K562 (cell line): ENCODE measurements around the gene SHC1. TPM values are rescaled to one million over a fixed set of nuclear protein-coding genes. Genes with fewer than 3 reads are reported as not detected.

ENCODE experiments used
- ASH1L ChIP-seq: fragments of 450-650 bp; IDR thresholded peaks from 2 replicates; pipeline ENCODE4 v1.6.1; 2018; ENCODE audit warnings: borderline replicate concordance, mild to moderate bottlenecking, low read depth; ENCODE audit not compliant: partially characterized antibody
- CCNT2 ChIP-seq: IDR thresholded peaks from 2 replicates; pipeline ENCODE4 v1.6.1; 2011; ENCODE audit warnings: borderline replicate concordance, low read depth, mild to moderate bottlenecking, moderate library complexity, mixed read lengths, low read length; ENCODE audit not compliant: insufficient read length; ENCODE audit errors: extremely low read depth
- CSDE1 ChIP-seq, 2 experiments: fragments of 450-650 bp; IDR thresholded peaks; 2 replicates each; pipeline ENCODE4 v1.6.1; 2016; ENCODE audit warnings: mild to moderate bottlenecking in 1 of 2
- ID3 ChIP-seq, 2 experiments: fragments of 250-450 bp in 1 of 2; fragments of 450-650 bp in 1 of 2; sonication (Bioruptor Pico) in 1 of 2; IDR thresholded peaks; 2 replicates each; pipeline versions ENCODE4 v1.6.1 to v1.8.0; 2016 to 2021; ENCODE audit warnings: mild to moderate bottlenecking in 2 of 2, moderate library complexity in 2 of 2, missing compliant biosample characterization in 1 of 2, missing genetic modification characterization in 1 of 2
- JUNB ChIP-seq: fragments of 450-650 bp; formaldehyde crosslinking; conservative IDR thresholded peaks from 2 replicates; pipeline ENCODE4 v1.4.0; 2020; ENCODE audit warnings: mild to moderate bottlenecking
- MEF2D ChIP-seq: conservative IDR thresholded peaks from 2 replicates; pipeline ENCODE4 v1.6.1; 2016; ENCODE audit warnings: low read depth, missing genetic modification characterization, missing compliant biosample characterization
- NCOA4 ChIP-seq: fragments of 450-650 bp; IDR thresholded peaks from 2 replicates; pipeline ENCODE4 v1.6.1; 2018; ENCODE audit warnings: mild to moderate bottlenecking; ENCODE audit not compliant: partially characterized antibody
- TAL1 ChIP-seq: fragments of 450-650 bp; IDR thresholded peaks from 2 replicates; pipeline ENCODE4 v1.6.1; 2016; ENCODE audit warnings: mild to moderate bottlenecking
- THAP12 ChIP-seq: fragments of 250-450 bp; sonication (Bioruptor Pico); IDR thresholded peaks from 2 replicates; pipeline ENCODE4 v1.9.0; 2021; ENCODE audit warnings: mild to moderate bottlenecking, inconsistent platforms
- TSC22D4 ChIP-seq: fragments of 450-650 bp; IDR thresholded peaks from 2 replicates; pipeline ENCODE4 v1.6.1; 2016; ENCODE audit warnings: missing genetic modification characterization, missing biosample characterization, control low read depth
- U2AF1 ChIP-seq: fragments of 200-400 bp; formaldehyde crosslinking; optimal IDR thresholded peaks from 2 replicates; pipeline ENCODE3; 2017; ENCODE audit warnings: mild to moderate bottlenecking, low read depth, low read length, moderate library complexity
- U2AF2 ChIP-seq: fragments of 200-400 bp; formaldehyde crosslinking; optimal IDR thresholded peaks from 2 replicates; pipeline ENCODE3; 2017; ENCODE audit warnings: low read depth, mild to moderate bottlenecking, low read length
- ZFPM2 ChIP-seq: fragments of 250-450 bp; sonication (Bioruptor Pico); IDR thresholded peaks from 2 replicates; pipeline ENCODE4 v1.5.1; 2022; ENCODE audit warnings: mild to moderate bottlenecking
- ZNF133 ChIP-seq: fragments of 250-450 bp; sonication (Bioruptor Pico); IDR thresholded peaks from 2 replicates; pipeline ENCODE4 v1.4.0; 2020; ENCODE audit warnings: mild to moderate bottlenecking
- ZNF584 ChIP-seq: fragments of 200-800 bp; sonication (Bioruptor generic); IDR thresholded peaks from 2 replicates; pipeline ENCODE4 v1.6.1; 2016; ENCODE audit warnings: low read depth, mild to moderate bottlenecking, missing genetic modification characterization, missing compliant biosample characterization
- polyA plus RNA-seq, 8 experiments: library from polyadenylated mRNA; depleted of rRNA in 4 of 8; stranded (reverse) in 5 of 8; unstranded in 3 of 8; fragments of >200 nt; fragmentation: Nextera tagmentation in 2 of 8; fragmentation: Illumina TruSeq in 1 of 8; extraction: Ambion mirVana in 2 of 8; extraction: Trizol in 1 of 8; gene quantifications; 2 replicates each; pipeline versions ENCODE4 v1.2.1 to v1.2.3, GENCODE V29; 2011 to 2014; ENCODE audit warnings: inconsistent platforms in 1 of 8, missing spikeins in 1 of 8
- total RNA-seq, 7 experiments: library from RNA; depleted of rRNA in 6 of 7; stranded (reverse); fragments of >200 nt in 6 of 7; fragmentation: Illumina TruSeq in 2 of 7; extraction: Trizol in 2 of 7; gene quantifications; 2 replicates each; pipeline versions ENCODE4 v1.2.1 to v1.2.3, GENCODE V29; 2011 to 2021; ENCODE audit warnings: low replicate concordance in 1 of 7
- TF ChIP-seq, protein P1 (sequence below): sonication (generic); formaldehyde crosslinking; IDR thresholded peaks from 2 replicates; pipeline ENCODE4 v1.8.0; 2022; ENCODE audit warnings: mild to moderate bottlenecking, missing genetic modification reagents
- TF ChIP-seq, protein P2 (sequence below), 3 experiments: fragments of 200-800 bp in 1 of 3; sonication (Bioruptor generic) in 1 of 3; sonication (generic) in 1 of 3; formaldehyde crosslinking in 1 of 3; IDR thresholded peaks; 2 replicates each; pipeline versions ENCODE4 v1.6.1 to v1.8.0; 2016 to 2022; ENCODE audit warnings: mild to moderate bottlenecking in 2 of 3, missing compliant biosample characterization in 2 of 3, missing genetic modification characterization in 2 of 3, missing genetic modification reagents in 1 of 3
- TF ChIP-seq, protein P3 (sequence below): fragments of 450-650 bp; IDR thresholded peaks from 2 replicates; pipeline ENCODE4 v1.6.1; 2016; ENCODE audit warnings: missing biosample characterization, missing genetic modification characterization
- TF ChIP-seq, protein P4 (sequence below), 2 experiments: fragments of 450-650 bp in 1 of 2; sonication (generic) in 1 of 2; formaldehyde crosslinking in 1 of 2; IDR thresholded peaks in 1 of 2; conservative IDR thresholded peaks in 1 of 2; 2 replicates each; pipeline versions ENCODE4 v1.6.1 to v1.8.1; 2016 to 2023; ENCODE audit warnings: mild to moderate bottlenecking in 2 of 2, moderate library complexity in 2 of 2, inconsistent platforms in 1 of 2, missing genetic modification reagents in 1 of 2

SHC1 gene
- total and polyA plus RNA-seq, 9 of the 15 experiments (the other 6 are each of a cell fraction or from before 2014, with no cell fraction given) = 4.1 to 113 (median 51.9) TPM

GRCh38 chr1:155001675-155002463 is 31.3 kb upstream of the SHC1 start (continued):
- TF ChIP-seq THAP12 = no peak
- TF ChIP-seq ZNF584 (CRISPR knock-in tag) = no peak
- TF ChIP-seq CSDE1 (IDR thresholded peaks at IDR 0.05) = no peak
- 0 out of 2 replicates have a peak, but pooled peaks have one; percentile 9 for TF ChIP-seq TAL1
- peak; percentile 70 for TF ChIP-seq ASH1L
- TF ChIP-seq, protein P1, sequence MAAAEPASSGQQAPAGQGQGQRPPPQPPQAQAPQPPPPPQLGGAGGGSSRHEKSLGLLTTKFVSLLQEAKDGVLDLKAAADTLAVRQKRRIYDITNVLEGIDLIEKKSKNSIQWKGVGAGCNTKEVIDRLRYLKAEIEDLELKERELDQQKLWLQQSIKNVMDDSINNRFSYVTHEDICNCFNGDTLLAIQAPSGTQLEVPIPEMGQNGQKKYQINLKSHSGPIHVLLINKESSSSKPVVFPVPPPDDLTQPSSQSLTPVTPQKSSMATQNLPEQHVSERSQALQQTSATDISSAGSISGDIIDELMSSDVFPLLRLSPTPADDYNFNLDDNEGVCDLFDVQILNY (CRISPR knock-in tag) = no peak
- TF ChIP-seq MEF2D (tag) = peak; percentile 9; the same call in 1 of the 2 replicates
- TF ChIP-seq TSC22D4 (tag) = no peak
- TF ChIP-seq ZNF133 (CRISPR knock-in tag) = no peak
- no peak for TF ChIP-seq U2AF2
- TF ChIP-seq, protein P2, sequence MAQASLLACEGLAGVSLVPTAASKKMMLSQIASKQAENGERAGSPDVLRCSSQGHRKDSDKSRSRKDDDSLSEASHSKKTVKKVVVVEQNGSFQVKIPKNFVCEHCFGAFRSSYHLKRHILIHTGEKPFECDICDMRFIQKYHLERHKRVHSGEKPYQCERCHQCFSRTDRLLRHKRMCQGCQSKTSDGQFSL (CRISPR knock-in tag; IDR thresholded peaks at IDR 0.05) = no peak; the same call in none of the 2 replicates
- TF ChIP-seq, protein P2 (tag; IDR thresholded peaks at IDR 0.05) = no peak
- TF ChIP-seq, protein P3, sequence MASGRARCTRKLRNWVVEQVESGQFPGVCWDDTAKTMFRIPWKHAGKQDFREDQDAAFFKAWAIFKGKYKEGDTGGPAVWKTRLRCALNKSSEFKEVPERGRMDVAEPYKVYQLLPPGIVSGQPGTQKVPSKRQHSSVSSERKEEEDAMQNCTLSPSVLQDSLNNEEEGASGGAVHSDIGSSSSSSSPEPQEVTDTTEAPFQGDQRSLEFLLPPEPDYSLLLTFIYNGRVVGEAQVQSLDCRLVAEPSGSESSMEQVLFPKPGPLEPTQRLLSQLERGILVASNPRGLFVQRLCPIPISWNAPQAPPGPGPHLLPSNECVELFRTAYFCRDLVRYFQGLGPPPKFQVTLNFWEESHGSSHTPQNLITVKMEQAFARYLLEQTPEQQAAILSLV (tag) = no peak
- TF ChIP-seq U2AF1 = no peak
- no peak for TF ChIP-seq NCOA4
- TF ChIP-seq ID3 (CRISPR knock-in tag; IDR thresholded peaks at IDR 0.05) = no peak
- no peak for TF ChIP-seq ID3 (tag; IDR thresholded peaks at IDR 0.05)
- no peak for TF ChIP-seq JUNB (CRISPR knock-in tag)
- no peak for TF ChIP-seq CCNT2
- TF ChIP-seq, protein P4, sequence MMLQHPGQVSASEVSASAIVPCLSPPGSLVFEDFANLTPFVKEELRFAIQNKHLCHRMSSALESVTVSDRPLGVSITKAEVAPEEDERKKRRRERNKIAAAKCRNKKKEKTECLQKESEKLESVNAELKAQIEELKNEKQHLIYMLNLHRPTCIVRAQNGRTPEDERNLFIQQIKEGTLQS (IDR thresholded peaks at IDR 0.05) = no peak
- TF ChIP-seq, protein P4 (CRISPR knock-in tag; conservative IDR thresholded peaks at IDR 0.05) = no peak
- TF ChIP-seq ZFPM2 (CRISPR knock-in tag) = no peak
